Measurements from ENCODE around the gene CCNB1.
"Not testable (repeated sequence)": the region's sequence is repeated elsewhere in the genome, so short reads cannot be mapped to it uniquely, and the experiment has no call there.

Gene CCNB1

DNA sequence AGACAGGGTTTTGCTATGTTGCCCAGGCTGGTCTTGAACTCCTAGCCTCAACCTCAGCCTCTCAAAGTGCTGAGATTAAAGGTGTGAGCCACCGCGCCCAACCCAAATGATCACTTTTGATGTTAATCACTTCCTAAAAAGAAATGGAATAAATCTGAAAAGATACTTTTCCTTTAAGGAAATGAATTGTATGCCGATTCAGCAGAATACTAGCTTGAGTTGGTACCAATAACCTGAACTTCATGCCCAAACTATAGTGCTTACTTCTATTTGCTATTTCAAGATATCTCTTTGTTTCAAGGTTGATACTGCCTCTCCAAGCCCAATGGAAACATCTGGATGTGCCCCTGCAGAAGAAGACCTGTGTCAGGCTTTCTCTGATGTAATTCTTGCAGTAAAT, 4.0 kb downstream of the CCNB1 start:
- H3K9me3 ChIP-seq (ENCODE audit: insufficient read depth, low read length): no peaks in the 10 kb centered on the region
- peaks cover 56% of the 10 kb centered on the region for H3K36me3 ChIP-seq (ENCODE audit: low read length)
- no peak overlapping the region for H2AFZ ChIP-seq (ENCODE audit: low read depth, low read length, severe bottlenecking)
- TF ChIP-seq EZH2phosphoT487 (conservative IDR thresholded peaks at IDR 0.05; ENCODE audit: low read length): no peak
- TF ChIP-seq, protein P1, sequence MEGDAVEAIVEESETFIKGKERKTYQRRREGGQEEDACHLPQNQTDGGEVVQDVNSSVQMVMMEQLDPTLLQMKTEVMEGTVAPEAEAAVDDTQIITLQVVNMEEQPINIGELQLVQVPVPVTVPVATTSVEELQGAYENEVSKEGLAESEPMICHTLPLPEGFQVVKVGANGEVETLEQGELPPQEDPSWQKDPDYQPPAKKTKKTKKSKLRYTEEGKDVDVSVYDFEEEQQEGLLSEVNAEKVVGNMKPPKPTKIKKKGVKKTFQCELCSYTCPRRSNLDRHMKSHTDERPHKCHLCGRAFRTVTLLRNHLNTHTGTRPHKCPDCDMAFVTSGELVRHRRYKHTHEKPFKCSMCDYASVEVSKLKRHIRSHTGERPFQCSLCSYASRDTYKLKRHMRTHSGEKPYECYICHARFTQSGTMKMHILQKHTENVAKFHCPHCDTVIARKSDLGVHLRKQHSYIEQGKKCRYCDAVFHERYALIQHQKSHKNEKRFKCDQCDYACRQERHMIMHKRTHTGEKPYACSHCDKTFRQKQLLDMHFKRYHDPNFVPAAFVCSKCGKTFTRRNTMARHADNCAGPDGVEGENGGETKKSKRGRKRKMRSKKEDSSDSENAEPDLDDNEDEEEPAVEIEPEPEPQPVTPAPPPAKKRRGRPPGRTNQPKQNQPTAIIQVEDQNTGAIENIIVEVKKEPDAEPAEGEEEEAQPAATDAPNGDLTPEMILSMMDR (IDR thresholded peaks at IDR 0.05; ENCODE audit: insufficient read depth, low read length, poor library complexity, severe bottlenecking): no peak
- H3K79me2 ChIP-seq (ENCODE audit: insufficient read depth, low read length): peaks cover 28% of the 10 kb centered on the region
- no peak overlapping the region for H3K4me3 ChIP-seq (ENCODE audit: insufficient read depth, low read length, poor library complexity, severe bottlenecking)
- no peak overlapping the region for H3K9ac ChIP-seq (ENCODE audit: low read length)
- H3K27me3 ChIP-seq (ENCODE audit: low read length): no peaks in the 10 kb centered on the region
- H4K20me1 ChIP-seq (ENCODE audit: low read depth, low read length): 0 out of 2 replicates have a peak, but pooled peaks cover 4% of the 10 kb centered on the region
- no peaks in the 10 kb centered on the region for H3K9me2 ChIP-seq (replicated peaks; ENCODE audit: insufficient read depth, low read length)
- H3K27ac ChIP-seq (ENCODE audit: low read depth, low read length): no peak overlapping the region
- H3F3A ChIP-seq (ENCODE audit: insufficient read depth): peaks cover 14% of the 10 kb centered on the region
- H3K4me2 ChIP-seq (ENCODE audit: low read depth, low read length, poor library complexity, severe bottlenecking): no peak overlapping the region

DNA sequence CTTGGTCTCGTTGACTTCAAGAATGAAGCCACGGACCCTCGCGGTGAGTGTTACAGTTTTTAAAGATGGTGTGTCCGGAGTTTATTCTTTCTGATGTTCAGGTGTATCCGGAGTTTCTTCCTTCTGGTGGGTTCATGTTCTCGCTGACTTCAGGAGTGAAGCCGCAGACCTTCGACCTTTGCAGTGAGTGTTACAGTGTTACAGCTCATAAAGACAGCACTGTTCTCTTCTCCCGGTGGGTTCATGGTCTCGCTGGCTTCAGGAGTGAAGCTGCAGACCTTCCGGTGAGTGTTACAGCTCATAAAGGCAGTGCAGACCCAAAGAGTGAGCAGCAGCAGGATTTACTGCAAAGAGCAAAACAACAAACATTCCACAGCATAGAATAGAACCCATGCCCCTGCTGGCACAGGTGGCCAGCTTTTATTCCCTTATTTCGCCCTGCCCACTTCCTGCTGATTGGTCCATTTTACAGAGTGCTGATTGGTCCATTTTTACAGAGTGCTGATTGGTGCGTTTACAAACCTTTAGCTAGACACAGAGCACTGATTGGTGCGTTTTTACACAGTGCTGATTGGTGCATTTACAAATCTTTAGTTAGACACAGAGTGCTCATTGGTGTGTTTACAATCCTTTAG, 14.8 kb downstream of the CCNB1 start:
- H3K4me3 ChIP-seq (ENCODE audit: insufficient read depth, low read length, poor library complexity, severe bottlenecking); H3K9me3 ChIP-seq (ENCODE audit: insufficient read depth, low read length); H3K4me2 ChIP-seq (ENCODE audit: low read depth, low read length, poor library complexity, severe bottlenecking); H3K79me2 ChIP-seq (ENCODE audit: insufficient read depth, low read length); H2AFZ ChIP-seq (ENCODE audit: low read depth, low read length, severe bottlenecking); H4K20me1 ChIP-seq (ENCODE audit: low read depth, low read length); H3K9ac ChIP-seq (ENCODE audit: low read length); H3K9me2 ChIP-seq (replicated peaks; ENCODE audit: insufficient read depth, low read length); H3K27ac ChIP-seq (ENCODE audit: low read depth, low read length); H3K27me3 ChIP-seq (ENCODE audit: low read length): not testable (repeated sequence)
- peaks cover 27% of the 10 kb centered on the region for H3F3A ChIP-seq (ENCODE audit: insufficient read depth)
- H3K36me3 ChIP-seq (ENCODE audit: low read length): peaks cover 13% of the 10 kb centered on the region

DNA sequence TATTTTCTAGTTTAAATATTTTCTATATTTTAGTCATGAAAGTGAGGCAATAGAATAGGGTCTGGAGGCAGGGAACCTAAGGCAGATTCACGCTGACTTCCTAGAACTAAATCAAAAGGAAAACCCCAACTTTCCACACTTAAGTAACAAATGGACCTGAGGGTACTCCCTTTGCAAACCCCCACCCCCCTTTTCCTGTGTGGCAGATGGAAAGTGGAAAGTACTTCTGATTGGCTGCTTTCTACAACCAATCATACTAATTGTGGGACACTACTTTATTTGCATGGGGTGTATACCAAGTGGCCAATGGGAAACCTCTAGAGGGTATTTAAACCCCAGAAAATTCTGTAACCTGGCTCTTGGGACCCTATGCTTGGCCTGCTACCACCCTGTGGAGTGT, 17.7 kb downstream of the CCNB1 start:
- H3K36me3 ChIP-seq (ENCODE audit: low read length): no peaks in the 10 kb centered on the region
- no peak overlapping the region for H3K4me3 ChIP-seq (ENCODE audit: insufficient read depth, low read length, poor library complexity, severe bottlenecking)
- no peak overlapping the region for H2AFZ ChIP-seq (ENCODE audit: low read depth, low read length, severe bottlenecking)
- H3F3A ChIP-seq (ENCODE audit: insufficient read depth): 0 out of 2 replicates have a peak, but pooled peaks cover 1% of the 10 kb centered on the region
- H3K79me2 ChIP-seq (ENCODE audit: insufficient read depth, low read length): no peaks in the 10 kb centered on the region
- no peak overlapping the region for H3K9ac ChIP-seq (ENCODE audit: low read length)
- no peaks in the 10 kb centered on the region for H4K20me1 ChIP-seq (ENCODE audit: low read depth, low read length)
- no peak overlapping the region for H3K4me2 ChIP-seq (ENCODE audit: low read depth, low read length, poor library complexity, severe bottlenecking)
- no peaks in the 10 kb centered on the region for H3K27me3 ChIP-seq (ENCODE audit: low read length)
- TF ChIP-seq, protein P1 (IDR thresholded peaks at IDR 0.05; ENCODE audit: insufficient read depth, low read length, poor library complexity, severe bottlenecking): no peak
- no peak for TF ChIP-seq EZH2phosphoT487 (conservative IDR thresholded peaks at IDR 0.05; ENCODE audit: low read length)
- no peak overlapping the region for H3K27ac ChIP-seq (ENCODE audit: low read depth, low read length)
- no peaks in the 10 kb centered on the region for H3K9me2 ChIP-seq (replicated peaks; ENCODE audit: insufficient read depth, low read length)
- no peaks in the 10 kb centered on the region for H3K9me3 ChIP-seq (ENCODE audit: insufficient read depth, low read length)

DNA sequence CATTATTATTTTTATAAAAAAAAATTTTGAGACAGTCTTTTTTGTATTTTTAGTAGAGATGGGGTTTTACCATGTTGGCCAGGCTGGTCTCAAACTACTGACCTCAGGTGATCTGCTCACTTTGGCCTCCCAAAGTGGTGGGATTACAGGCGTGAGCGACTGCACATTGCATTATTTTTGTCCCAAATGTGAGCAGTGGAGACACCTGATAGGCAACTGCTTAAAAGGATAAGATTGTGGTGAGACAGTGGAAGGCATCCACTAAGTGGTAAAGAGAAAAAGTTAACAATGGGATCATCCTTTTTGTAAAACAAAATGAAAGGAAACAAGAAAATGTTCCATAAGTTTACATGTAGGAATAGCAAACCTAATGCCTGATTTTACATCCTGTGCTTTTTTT, 20.4 kb downstream of the CCNB1 start:
- TF ChIP-seq, protein P1 (IDR thresholded peaks at IDR 0.05; ENCODE audit: insufficient read depth, low read length, poor library complexity, severe bottlenecking): no peak
- TF ChIP-seq EZH2phosphoT487 (conservative IDR thresholded peaks at IDR 0.05; ENCODE audit: low read length): no peak
- H3K79me2 ChIP-seq (ENCODE audit: insufficient read depth, low read length): peaks cover 14% of the 10 kb centered on the region

More for the DNA sequence above, 20.4 kb downstream of the CCNB1 start:
- no peaks in the 10 kb centered on the region for H4K20me1 ChIP-seq (ENCODE audit: low read depth, low read length)
- no peak overlapping the region for H2AFZ ChIP-seq (ENCODE audit: low read depth, low read length, severe bottlenecking)
- H3K9me2 ChIP-seq (replicated peaks; ENCODE audit: insufficient read depth, low read length): no peaks in the 10 kb centered on the region
- H3K9ac ChIP-seq (ENCODE audit: low read length): no peak overlapping the region
- no peaks in the 10 kb centered on the region for H3K9me3 ChIP-seq (ENCODE audit: insufficient read depth, low read length)
- H3F3A ChIP-seq (ENCODE audit: insufficient read depth): peaks cover 2% of the 10 kb centered on the region; the same call in 1 of the 2 replicates
- H3K27ac ChIP-seq (ENCODE audit: low read depth, low read length): no peak overlapping the region
- H3K27me3 ChIP-seq (ENCODE audit: low read length): no peaks in the 10 kb centered on the region
- H3K36me3 ChIP-seq (ENCODE audit: low read length): peaks cover 4% of the 10 kb centered on the region; the same call in 1 of the 2 replicates
- H3K4me2 ChIP-seq (ENCODE audit: low read depth, low read length, poor library complexity, severe bottlenecking): no peak overlapping the region
- H3K4me3 ChIP-seq (ENCODE audit: insufficient read depth, low read length, poor library complexity, severe bottlenecking): no peak overlapping the region

Data from SU-DHL-6 (cell line).